ENCODE results near the gene KCNT1. TPM values are rescaled to one million over a fixed set of nuclear protein-coding genes. Genes with fewer than 3 reads are reported as not detected.

Gene KCNT1
- total RNA-seq, 1 donor from 2014 or later, result not detected

GRCh38 chr9:135758056-135758455, 56.1 kb downstream of the KCNT1 start:
- DNase-seq (ENCODE audit: extremely low spot score in 2 of 2), result no peak
- intact Hi-C loops (cut with DNase I), result no loop called here
- Histone ChIP-seq H3K4me3 (no peak overlapping the region), H3K27ac (no peak overlapping the region), H3K9me3 (no peaks in the 10 kb centered on the region), H3K36me3 (no peaks in the 10 kb centered on the region), H3K27me3 (no peaks in the 10 kb centered on the region), H3K4me1 (no peaks in the 10 kb centered on the region)
- TF ChIP-seq POLR2A (IDR thresholded peaks at IDR 0.05) (no peak), POLR2AphosphoS5 (IDR thresholded peaks at IDR 0.05; ENCODE audit: insufficient read depth in 1 of 2, low read depth in 1 of 2) (no peak)
- TF ChIP-seq, protein P1, sequence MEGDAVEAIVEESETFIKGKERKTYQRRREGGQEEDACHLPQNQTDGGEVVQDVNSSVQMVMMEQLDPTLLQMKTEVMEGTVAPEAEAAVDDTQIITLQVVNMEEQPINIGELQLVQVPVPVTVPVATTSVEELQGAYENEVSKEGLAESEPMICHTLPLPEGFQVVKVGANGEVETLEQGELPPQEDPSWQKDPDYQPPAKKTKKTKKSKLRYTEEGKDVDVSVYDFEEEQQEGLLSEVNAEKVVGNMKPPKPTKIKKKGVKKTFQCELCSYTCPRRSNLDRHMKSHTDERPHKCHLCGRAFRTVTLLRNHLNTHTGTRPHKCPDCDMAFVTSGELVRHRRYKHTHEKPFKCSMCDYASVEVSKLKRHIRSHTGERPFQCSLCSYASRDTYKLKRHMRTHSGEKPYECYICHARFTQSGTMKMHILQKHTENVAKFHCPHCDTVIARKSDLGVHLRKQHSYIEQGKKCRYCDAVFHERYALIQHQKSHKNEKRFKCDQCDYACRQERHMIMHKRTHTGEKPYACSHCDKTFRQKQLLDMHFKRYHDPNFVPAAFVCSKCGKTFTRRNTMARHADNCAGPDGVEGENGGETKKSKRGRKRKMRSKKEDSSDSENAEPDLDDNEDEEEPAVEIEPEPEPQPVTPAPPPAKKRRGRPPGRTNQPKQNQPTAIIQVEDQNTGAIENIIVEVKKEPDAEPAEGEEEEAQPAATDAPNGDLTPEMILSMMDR (IDR thresholded peaks at IDR 0.05), result no peak

DNA sequence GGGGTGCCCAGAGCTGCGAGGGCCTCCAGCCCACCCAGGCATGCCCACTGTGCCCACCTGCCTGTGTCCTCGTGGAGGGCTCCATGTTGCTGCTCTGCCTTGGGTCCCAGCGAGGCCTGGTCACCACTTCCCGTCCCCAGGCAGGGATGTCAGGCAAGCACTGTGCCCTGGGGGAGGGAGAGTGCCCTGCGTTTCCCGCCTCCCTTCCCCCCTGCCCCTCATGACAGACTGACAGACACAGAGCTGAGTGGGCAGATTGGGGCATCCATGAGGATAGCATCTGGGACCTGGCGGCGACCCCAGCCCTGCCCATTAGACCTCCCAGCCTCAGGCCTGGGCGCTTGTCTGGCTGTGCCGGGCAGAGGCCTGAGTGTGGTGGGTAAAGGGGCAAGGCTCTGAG, 56.9 kb downstream of the KCNT1 start:
- H3K36me3 ChIP-seq, result no peaks in the 10 kb centered on the region
- no peak overlapping the region for H3K4me3 ChIP-seq
- no peak overlapping the region for H3K27ac ChIP-seq
- H3K27me3 ChIP-seq, result no peaks in the 10 kb centered on the region
- intact Hi-C loops (cut with DNase I), result no loop called here
- H3K9me3 ChIP-seq, result no peaks in the 10 kb centered on the region
- DNase-seq (ENCODE audit: extremely low spot score in 2 of 2), result no peak
- H3K4me1 ChIP-seq, result no peaks in the 10 kb centered on the region
- TF ChIP-seq, protein P1 (IDR thresholded peaks at IDR 0.05), result no peak
- TF ChIP-seq POLR2A (IDR thresholded peaks at IDR 0.05), result no peak
- no peak for TF ChIP-seq POLR2AphosphoS5 (IDR thresholded peaks at IDR 0.05; ENCODE audit: insufficient read depth in 1 of 2, low read depth in 1 of 2)

DNA sequence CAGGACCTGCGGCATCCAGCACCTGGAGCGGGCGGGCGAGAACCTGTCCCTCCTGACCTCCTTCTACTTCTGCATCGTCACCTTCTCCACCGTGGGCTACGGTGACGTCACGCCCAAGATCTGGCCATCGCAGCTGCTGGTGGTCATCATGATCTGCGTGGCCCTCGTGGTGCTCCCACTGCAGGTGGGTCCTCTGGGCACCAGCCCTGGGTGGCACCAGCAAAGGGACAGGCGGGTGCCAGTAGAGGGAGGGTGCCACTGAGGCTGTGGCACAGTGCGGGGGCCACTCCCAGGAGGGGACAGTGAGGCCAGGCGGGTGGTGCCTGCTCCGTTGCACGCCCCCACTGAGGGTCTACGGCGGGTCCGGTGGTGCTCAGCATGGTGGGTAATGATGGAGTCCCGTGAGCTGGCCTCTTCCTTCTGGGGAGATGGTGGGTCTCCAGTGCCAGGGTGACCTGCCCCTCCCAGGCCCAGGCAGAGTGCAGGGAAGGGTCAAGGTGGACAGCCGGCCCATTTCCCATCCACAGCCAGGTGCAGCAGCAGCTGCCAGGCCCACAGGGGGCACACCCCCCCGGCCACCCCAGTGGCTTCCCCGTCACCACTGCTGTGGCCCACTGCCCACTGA, 57.8 kb downstream of the KCNT1 start:
- no peak for DNase-seq (ENCODE audit: extremely low spot score in 2 of 2)
- intact Hi-C loops (cut with DNase I), result no loop called here

GRCh38 chr9:135760465-135760864, 58.5 kb downstream of the KCNT1 start:
- Histone ChIP-seq H3K9me3 (no peaks in the 10 kb centered on the region), H3K27ac (no peak overlapping the region), H3K4me3 (no peak overlapping the region), H3K4me1 (no peaks in the 10 kb centered on the region), H3K27me3 (no peaks in the 10 kb centered on the region), H3K36me3 (no peaks in the 10 kb centered on the region)
- intact Hi-C loops (cut with DNase I), result no loop called here
- TF ChIP-seq POLR2A (IDR thresholded peaks at IDR 0.05) (no peak), POLR2AphosphoS5 (IDR thresholded peaks at IDR 0.05; ENCODE audit: insufficient read depth in 1 of 2, low read depth in 1 of 2) (no peak)
- TF ChIP-seq, protein P1 (IDR thresholded peaks at IDR 0.05), result no peak
- DNase-seq (ENCODE audit: extremely low spot score in 2 of 2), result no peak

More for the DNA sequence above, 57.8 kb downstream of the KCNT1 start:
- Histone ChIP-seq H3K9me3 (no peaks in the 10 kb centered on the region), H3K4me3 (no peak overlapping the region), H3K27ac (no peak overlapping the region), H3K36me3 (no peaks in the 10 kb centered on the region), H3K4me1 (no peaks in the 10 kb centered on the region), H3K27me3 (no peaks in the 10 kb centered on the region)
- no peak for TF ChIP-seq POLR2AphosphoS5 (IDR thresholded peaks at IDR 0.05; ENCODE audit: insufficient read depth in 1 of 2, low read depth in 1 of 2)
- TF ChIP-seq, protein P1 (IDR thresholded peaks at IDR 0.05), result no peak
- TF ChIP-seq POLR2A (IDR thresholded peaks at IDR 0.05), result no peak

- H3K27ac ChIP-seq, result no peak overlapping the region
- DNase-seq (ENCODE audit: extremely low spot score in 2 of 2), result no peak
- H3K4me1 ChIP-seq, result no peaks in the 10 kb centered on the region
- peaks cover 6% of the 10 kb centered on the region for H3K9me3 ChIP-seq
- TF ChIP-seq POLR2AphosphoS5 (IDR thresholded peaks at IDR 0.05; ENCODE audit: insufficient read depth in 1 of 2, low read depth in 1 of 2) (no peak), POLR2A (IDR thresholded peaks at IDR 0.05) (no peak)
- TF ChIP-seq, protein P1 (IDR thresholded peaks at IDR 0.05), result no peak
- H3K27me3 ChIP-seq, result no peaks in the 10 kb centered on the region
- H3K4me3 ChIP-seq, result no peak overlapping the region
- intact Hi-C loops (cut with DNase I), result no loop called here
- H3K36me3 ChIP-seq, result no peaks in the 10 kb centered on the region
Observed at GRCh38 chr9:135761150-135761844, 59.3 kb downstream of the KCNT1 start.

All from vagina (tissue), 2 donors.